GM19328 (cell line): ENCODE data around the gene EDRF1.

Experiments
- ATAC-seq: cut with Tn5 transposase; IDR thresholded peaks from one replicate; pipeline ENCODE4 v1.9.1; 2021; ENCODE audit warnings: mild to moderate bottlenecking, moderate library complexity; ENCODE audit not compliant: unreplicated experiment

The EDRF1 gene

DNA sequence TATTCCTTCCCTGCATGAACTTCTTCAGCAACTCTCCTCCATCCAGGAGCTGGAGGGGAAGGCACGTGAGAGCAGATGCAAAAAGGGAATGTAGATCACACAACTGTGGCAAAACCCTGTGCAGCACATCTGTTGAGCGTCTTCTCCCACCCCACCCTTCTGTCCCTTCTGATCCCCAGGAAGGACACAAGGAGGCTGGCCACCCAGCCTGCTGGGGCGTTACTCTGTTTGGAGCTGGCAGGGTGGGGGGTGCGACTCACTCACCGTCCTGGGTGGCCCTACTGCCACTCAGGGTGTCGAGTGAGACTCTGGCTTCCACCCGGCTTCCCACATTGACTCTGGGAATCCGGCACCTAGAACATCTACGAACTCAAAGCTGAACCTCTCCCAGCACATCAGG is 66.3 kb downstream of the EDRF1 start:
- no peak for ATAC-seq

DNA sequence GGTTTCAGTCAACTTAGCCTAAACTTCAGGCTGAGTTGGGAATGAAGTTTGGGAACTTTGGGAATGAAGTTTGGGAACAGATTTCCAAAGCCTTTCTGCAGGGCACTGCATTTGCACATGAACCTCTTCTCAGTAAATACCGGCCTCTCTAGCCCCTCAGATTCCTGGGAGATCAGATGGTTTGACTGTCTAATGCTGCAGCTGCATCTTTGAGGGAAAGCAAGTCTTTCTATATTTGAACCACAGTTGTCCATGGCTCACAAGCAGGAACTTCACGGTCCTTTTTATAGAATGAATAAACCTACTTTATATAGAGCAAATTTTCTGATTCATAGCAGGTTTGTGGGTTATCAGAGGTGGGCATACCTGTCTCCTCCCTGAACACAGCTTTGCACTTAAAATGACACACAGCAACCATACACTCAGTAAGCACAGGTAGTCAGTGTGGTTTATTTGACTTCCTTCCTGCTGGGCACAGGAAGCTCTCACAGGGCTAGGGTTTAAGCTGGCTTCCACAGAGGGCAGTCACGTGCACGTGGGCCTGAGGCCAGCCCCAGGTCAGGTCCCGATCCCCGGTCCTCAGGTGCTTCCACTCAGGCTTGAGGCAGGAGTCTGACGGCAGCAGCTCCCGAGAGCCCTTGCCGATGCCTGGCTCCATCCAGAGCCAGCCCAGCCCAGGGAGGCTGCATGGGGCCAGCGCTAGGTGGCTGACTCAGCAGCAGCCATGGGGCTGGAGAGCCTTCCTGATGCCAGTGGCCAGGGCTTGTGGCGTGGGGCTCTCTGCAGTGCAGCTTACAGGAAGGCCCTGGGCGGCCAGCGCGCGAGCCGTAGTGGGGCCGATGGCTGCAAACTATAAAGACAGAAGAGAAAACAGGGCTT is 68.9 kb downstream of the EDRF1 start:
- ATAC-seq: no peak

DNA sequence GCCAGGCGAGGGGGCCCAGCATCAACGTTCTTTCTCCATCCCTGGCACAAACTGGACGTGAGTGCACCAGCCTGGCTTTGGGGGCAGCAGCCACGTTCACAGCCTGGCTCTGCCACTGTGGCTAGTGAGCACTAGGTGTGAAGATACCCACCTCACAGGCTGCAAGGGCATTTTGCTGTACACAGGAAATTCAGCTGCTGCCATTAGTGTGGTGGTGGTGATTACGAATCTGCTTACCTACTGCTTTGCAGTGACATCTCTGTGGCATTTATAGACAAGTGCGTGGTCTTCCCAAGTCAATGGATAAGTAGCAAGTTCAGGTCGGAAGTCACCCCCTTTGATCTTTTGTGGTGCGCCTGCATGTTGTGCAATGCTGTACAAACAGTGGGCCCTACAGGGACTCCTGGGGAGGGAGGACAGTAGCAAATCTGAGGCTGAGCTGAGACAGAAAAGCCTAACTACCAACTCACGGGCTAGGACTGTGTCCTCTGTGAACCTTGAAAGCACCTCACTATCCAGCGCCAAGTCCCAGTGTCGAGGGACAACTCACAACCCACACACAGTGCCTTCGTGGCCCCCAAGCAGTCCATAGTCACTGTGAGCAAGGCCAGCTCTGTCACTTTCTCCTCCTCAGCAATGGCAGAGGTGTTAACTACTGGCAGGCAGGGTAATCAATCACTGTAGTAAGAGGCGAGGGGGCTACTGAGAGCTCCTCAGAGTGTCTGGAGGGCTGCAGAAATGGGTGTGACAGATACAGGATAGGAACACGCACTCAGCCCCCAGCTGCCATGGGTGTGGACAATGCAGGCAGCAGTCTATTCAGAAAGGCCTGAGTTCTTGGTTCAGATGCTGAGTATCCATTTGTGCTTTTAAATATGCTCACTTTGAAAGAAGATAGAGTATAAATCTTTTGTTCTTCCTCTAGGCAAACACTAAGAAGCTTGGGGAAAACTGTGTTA is 73.1 kb downstream of the EDRF1 start:
- no peak for ATAC-seq

DNA sequence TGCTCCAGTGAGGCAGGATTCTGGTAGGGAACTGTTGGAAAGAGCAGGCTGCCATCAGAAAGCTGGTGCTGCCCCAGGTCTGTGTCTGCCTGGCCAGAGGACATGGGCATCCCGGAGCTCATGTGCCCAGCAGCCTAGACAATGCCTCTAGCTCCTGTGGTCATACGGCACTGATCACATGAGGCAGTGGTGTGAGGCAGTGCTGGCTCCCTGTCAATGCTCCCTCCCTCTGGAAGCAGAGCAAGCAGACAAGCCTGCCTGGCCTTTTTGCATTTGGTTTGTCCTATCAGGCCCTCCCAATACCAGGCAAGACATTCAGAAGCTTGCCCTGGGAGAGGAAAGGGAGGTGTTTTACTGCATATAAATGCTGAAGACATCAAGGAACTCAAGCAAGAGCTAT is 75.6 kb downstream of the EDRF1 start:
- no peak for ATAC-seq

GRCh38 chr10:125795637-125796190 is 76.2 kb downstream of the EDRF1 start:
- no peak for ATAC-seq

- no peak for ATAC-seq
These were observed 77.9 kb downstream of the EDRF1 start for GRCh38 chr10:125797424-125797823.

- ATAC-seq: no peak
These were observed 78.6 kb downstream of the EDRF1 start for GRCh38 chr10:125797994-125798662.

- ATAC-seq: no peak
These were observed 80.1 kb downstream of the EDRF1 start for GRCh38 chr10:125799451-125800182.

DNA sequence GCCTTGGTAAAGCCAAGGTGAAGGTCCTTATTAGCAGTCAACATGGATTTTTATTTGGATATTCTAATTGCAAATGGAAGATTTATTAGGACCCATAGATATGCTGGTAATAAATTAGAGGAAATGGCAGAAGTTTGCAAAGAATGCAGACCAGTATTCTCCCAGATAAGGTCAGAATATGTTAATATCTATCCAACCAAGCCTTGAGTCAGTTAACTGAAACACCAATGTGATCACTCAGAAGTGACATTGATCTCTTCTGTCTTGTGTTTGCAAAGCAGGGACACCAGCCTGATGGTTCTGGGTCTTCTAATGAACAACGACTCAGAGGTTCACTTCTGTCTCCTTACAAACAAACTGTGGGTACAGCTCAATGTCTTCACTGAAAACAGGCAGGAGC is 82.1 kb downstream of the EDRF1 start:
- no peak for ATAC-seq

DNA sequence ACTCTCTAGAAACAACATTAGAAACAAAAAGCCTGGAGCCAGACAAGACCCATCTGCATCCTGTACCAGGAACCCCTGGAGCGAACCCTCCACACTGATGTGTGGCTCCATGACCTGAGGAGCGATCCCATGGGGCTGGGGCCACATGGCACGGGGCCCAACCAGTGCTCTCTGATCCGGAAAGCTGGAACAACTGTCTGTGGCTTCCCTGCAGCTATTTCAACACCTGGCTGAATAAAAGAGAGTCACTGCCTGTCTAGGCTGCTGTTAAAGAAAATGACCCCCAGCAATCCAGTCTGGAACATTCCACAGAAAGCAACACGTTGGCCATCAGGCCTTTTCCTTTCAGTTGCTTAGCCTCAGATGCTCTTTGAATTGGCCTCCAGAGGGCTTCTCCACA is 82.6 kb downstream of the EDRF1 start:
- no peak for ATAC-seq

- no peak for ATAC-seq
These were observed 83.2 kb downstream of the EDRF1 start for GRCh38 chr10:125802739-125803138.

DNA sequence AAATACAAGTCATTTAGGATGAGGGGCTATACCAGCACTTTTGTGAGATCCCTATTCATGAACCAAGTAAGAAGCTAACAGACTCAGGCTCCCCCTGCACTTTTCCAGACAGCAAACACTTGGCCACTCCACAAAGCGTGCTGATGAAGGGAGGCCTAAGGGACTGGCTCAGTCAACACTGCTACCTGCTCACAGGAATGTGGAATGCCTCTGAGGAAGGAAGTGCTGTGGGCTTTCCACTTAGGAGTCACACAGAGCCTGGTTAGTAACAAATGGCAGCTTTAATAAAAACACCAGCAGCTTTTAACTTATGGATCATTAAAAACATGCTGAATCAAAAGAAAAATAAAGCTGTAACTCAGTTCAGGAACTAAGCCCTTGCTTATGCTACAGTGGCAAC is 88.5 kb downstream of the EDRF1 start:
- ATAC-seq: no peak

DNA sequence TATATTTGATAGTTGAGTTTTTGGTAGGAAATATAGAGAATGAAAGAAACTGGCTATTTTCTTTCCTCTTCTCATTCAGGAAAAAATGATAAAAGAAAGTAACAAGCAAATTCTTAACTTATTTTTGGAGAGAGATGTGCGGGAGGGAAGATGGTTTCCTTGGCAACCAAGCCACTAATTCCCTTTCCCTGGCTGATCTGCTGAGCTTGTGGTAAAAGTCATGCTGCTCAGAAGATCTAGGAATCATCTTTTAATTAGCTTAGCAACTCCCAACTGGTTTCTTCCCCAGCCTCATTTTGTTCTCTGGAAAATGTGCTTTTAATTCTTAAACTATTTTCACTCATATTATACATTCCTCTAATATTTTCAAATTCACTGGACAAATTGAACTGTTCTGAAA is 91.7 kb downstream of the EDRF1 start:
- no peak for ATAC-seq

DNA sequence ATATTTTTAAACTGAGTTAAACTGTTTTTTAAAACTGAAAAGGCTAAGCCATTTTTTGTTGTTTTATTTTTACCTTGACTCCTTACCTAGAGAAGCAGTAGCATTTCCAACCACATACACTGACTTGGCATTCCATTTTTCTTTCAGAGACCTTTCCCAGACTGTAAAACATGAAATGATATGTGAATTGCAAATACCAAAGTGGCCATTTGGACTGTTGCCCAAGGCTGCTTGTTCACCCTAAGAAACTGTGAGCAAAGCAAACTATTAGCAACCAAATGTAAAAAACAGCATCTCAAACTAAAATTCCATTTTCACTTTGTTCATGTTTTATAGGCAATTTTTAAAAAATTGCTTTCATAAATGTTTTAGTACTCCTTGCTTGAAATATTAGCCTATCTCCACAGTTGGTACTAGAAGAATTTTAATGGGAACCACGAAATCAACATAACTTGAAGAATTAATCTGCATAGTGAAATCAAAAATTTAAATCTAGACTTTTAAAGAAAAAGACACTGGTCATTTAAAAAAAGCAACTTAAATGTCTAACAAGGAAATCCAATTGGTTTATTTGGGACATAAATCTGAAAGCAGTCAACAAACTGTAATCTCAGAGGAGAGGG is 92.7 kb downstream of the EDRF1 start:
- no peak for ATAC-seq
